OCI-LY3 (cell line): ENCODE results near the gene CDH20.

ENCODE experiments used
- CTCF ChIP-seq: fragments of 200-600, 300-600 bp; sonication (generic); IDR thresholded peaks from 2 replicates; pipeline ENCODE4 v1.5.1; 2014; ENCODE audit warnings: antibody characterized with exemption, low read length, low read depth
- EZH2phosphoT487 ChIP-seq: fragments of 200-600 bp; shearing (Covaris generic); IDR thresholded peaks from 2 replicates; pipeline ENCODE4 v1.6.1; 2018; ENCODE audit warnings: antibody characterized with exemption, mixed run types, low read depth

DNA sequence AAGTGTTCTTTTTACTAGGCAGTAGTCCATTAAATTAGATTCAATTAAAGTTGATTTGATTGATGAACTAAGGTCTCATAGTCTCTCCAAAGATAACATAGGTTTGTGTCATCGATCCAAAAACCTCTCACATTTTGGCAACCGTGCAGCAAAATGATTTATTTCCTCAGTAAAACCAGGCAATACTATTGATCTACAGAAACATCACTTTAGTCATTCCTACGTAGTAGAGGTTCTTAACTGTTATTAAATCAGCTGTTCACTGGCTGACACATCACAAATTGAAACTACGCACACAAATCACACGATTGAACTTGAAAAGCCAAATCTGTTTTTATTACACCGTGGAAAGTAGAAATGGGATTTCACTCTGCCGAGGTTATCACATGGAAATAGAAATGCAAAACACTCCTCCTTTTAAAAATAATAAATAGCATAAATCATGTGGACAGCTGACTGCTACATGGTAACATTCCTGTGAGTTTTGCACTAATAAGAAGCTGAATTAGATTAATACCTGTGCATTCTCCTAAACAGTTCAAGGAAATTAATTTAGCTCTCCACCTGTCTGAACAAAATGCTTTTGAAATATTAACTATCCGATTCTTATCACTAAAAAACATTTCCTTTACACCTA, 262.5 kb downstream of the CDH20 start:
- no peak for TF ChIP-seq CTCF
- TF ChIP-seq EZH2phosphoT487, result no peak
